Frontal cortex (tissue), 4 donors: ENCODE results near the gene CST9. TPM values are rescaled to one million over a fixed set of nuclear protein-coding genes. Genes with fewer than 3 reads are reported as not detected.
A peak's percentile ranks its signal among the peaks of the same experiment; 100 is the strongest.
"Not testable (repeated sequence)": the region's sequence is repeated elsewhere in the genome, so short reads cannot be mapped to it uniquely, and the experiment has no call there.

ENCODE experiments used
- DNase-seq, 2 donors: peaks; one replicate each; pipeline ENCODE4 v3.0.0; 2012; ENCODE audit warnings: low spot score in 2 of 2
- FAIRE-seq: peaks from 2 replicates; lab custom pipeline; 2012; peaks lifted over from hg19 to GRCh38; lab: Jason Lieb, UNC
- total RNA-seq: library from RNA; depleted of rRNA; stranded (reverse); fragments of >200 nt; gene quantifications from one replicate; pipeline ENCODE4 v1.2.3, GENCODE V29; 2014
- donor health status: control.
- donor health status: control.
- donor health status: control.

The CST9 gene
- total RNA-seq, 1 donor from 2014 or later: not detected

GRCh38 chr20:23598481-23598880 lies 7.2 kb downstream of the CST9 start:
- FAIRE-seq (peak; percentile 82), DNase-seq (no peak)

- FAIRE-seq (no peak), DNase-seq (no peak)
Measured at GRCh38 chr20:23596579-23597250, 9.0 kb downstream of the CST9 start.

GRCh38 chr20:23595941-23596340 lies 9.8 kb downstream of the CST9 start:
- DNase-seq (no peak), FAIRE-seq (no peak)

GRCh38 chr20:23588434-23589403 lies 17.0 kb downstream of the CST9 start:
- DNase-seq: no peak
- no peak for FAIRE-seq

- DNase-seq (no peak), FAIRE-seq (no peak)
Measured at GRCh38 chr20:23587631-23588030, 18.1 kb downstream of the CST9 start.

- FAIRE-seq: no peak
- no peak for DNase-seq
Measured at GRCh38 chr20:23586735-23587525, 18.8 kb downstream of the CST9 start.

- DNase-seq (no peak), FAIRE-seq (no peak)
Measured at GRCh38 chr20:23585808-23586734, 19.6 kb downstream of the CST9 start.

DNA sequence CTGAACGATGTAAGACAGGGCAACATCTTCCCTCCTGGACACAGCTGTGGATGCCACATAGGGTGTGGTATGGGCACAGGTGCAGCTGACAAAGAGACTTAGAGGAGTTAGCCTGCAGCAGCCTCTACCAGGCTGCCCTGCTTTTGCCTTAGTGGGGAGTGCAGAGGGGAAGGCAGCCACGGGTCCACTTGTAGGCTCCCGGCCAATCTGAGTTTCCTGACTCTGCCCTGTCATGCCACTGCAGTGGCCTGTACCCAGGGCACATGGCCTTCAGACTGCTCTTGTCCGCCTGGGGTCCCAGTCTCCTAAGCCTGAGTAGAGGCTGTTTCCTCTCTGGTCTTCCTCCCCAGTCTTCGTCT lies 20.3 kb downstream of the CST9 start:
- FAIRE-seq: no peak

GRCh38 chr20:23584434-23585199 lies 21.1 kb downstream of the CST9 start:
- FAIRE-seq: no peak
- no peak for DNase-seq

More for the DNA sequence above, 20.3 kb downstream of the CST9 start:
- DNase-seq: no peak

DNA sequence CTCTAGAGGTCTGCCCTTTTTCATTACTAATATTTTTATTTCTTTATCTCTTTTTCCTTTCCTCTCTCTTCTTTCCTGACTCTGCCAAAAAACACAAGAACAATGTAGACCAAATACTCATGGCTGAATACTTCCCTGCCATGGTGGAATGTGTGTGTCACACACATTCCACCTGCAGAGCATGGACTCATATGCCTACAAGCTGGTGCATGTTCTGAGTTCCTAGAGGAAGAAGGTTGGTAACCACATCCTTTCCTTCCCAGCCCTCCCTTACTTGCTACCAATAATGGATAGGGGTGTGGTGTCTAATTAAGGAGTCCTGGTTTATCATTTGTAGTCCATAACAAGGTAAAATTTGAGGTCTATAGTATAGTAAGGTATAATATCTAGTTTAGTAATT lies 22.2 kb downstream of the CST9 start:
- DNase-seq: no peak
- no peak for FAIRE-seq

GRCh38 chr20:23582293-23582692 lies 23.4 kb downstream of the CST9 start:
- DNase-seq (no peak), FAIRE-seq (no peak)

GRCh38 chr20:23581833-23582232 lies 23.9 kb downstream of the CST9 start:
- DNase-seq, FAIRE-seq: not testable (repeated sequence)

GRCh38 chr20:23574977-23575376 lies 30.7 kb downstream of the CST9 start:
- no peak for FAIRE-seq

GRCh38 chr20:23570178-23570760 lies 35.4 kb downstream of the CST9 start:
- FAIRE-seq (no peak), DNase-seq (no peak)

More at GRCh38 chr20:23574977-23575376, 30.7 kb downstream of the CST9 start:
- DNase-seq: no peak

DNA sequence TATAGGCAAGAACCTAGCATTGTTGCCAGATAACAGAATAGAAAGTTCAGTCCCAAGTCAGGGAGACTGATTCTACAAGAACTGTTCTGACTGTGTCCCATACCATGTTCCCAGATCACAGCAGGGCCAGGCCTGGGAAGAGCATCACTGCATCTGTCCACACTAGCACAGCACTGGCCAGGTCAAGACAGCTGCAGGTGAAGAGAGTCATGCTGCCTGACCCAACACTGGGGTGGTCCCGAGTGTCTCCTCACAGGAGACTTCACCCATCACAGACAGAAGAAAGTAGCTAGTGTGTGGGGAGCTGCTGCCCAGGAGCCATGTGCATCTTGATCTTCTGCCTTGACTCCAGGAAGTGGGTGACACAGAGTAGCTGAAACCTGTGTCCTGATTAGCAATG lies 36.1 kb downstream of the CST9 start:
- FAIRE-seq (no peak), DNase-seq (no peak)

DNA sequence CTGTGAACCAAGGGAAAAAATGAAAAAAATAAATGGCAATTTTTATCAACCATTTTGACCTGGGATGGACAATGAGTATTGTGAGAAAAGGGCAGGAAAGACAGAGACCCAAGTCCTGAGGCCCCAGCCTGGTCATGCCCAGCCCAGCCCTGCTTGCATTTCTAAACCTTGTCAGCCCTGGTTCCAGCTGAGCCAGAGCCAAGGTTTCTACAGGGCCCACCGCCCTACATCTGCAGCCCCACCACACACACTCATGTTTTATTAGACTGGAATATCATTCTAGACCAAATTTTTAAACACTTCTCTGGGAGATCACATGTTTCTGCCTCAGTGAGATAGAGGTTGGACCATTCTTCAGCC lies 36.8 kb downstream of the CST9 start:
- FAIRE-seq (no peak), DNase-seq (no peak)

DNA sequence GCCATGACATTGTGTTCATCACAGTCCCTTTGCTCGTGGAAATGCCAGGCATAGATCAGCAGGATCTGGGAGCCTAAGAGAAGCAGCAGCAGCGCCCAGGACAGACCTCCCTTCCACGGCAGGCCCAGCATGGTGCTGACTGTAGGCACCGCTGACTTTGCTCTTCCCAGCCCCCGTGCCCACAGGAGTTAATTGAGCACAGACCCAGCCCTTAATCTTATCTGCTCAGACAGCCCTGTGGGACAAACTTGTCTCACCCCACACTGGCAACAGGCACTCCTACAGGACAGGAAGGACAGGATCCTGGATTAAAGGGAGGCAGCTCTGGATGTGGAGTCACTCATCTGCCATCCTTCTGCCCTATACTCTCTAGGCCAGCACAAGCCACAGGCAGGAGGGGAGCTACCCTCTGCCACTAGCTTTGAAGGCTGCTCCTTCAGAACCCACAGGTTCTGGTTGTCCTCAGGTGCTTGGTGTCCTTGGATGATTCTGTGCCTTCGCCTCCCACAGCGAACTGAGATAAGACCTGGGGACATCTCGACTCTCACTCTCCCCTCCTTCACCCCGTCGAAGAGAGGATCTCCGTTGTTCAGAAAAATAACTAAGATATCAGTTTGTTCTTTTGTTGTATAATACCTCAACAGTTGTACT lies 37.3 kb downstream of the CST9 start, which contains the start of gene CST9L:
TSS of gene CST9L (minus strand) at position 165 of the 651 bp plus-strand sequence. CDS start at position 131, 34 bp downstream.
- DNase-seq (no peak), FAIRE-seq (no peak)
